NB4 (cell line): ENCODE measurements around the gene YAE1.

Source experiments
- MAX ChIP-seq: IDR thresholded peaks from 2 replicates; pipeline ENCODE4 v1.6.1; 2011; ENCODE audit warnings: low read depth, low read length
- POLR2A ChIP-seq: IDR thresholded peaks from 2 replicates; pipeline ENCODE4 v1.6.1; 2011; ENCODE audit warnings: mild to moderate bottlenecking; ENCODE audit not compliant: insufficient read length; ENCODE audit errors: extremely low read depth
- TF ChIP-seq, protein P1 (sequence below): IDR thresholded peaks from one replicate; pipeline ENCODE4 v1.5.1; 2012; ENCODE audit warnings: low read depth, low read length

DNA sequence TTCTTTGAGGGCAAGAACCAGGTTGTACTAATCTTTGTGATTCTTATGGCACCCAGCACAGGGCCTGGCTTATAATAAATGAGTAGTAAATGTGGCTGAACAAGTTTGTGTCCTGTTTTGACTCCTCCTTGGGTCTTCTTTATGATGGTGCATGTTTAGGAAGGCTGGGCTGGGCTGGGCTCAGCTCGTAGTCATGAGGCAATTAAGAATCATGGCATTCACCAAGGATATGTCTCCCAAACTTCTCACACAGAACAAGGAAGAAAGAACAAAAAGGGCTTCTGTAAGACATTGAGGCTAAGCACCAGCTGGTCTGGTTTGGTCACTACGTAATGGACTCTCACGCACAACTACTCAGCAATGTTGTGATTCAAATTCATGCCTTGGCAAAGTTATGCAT is 30.5 kb upstream of the YAE1 start:
- TF ChIP-seq, protein P1, sequence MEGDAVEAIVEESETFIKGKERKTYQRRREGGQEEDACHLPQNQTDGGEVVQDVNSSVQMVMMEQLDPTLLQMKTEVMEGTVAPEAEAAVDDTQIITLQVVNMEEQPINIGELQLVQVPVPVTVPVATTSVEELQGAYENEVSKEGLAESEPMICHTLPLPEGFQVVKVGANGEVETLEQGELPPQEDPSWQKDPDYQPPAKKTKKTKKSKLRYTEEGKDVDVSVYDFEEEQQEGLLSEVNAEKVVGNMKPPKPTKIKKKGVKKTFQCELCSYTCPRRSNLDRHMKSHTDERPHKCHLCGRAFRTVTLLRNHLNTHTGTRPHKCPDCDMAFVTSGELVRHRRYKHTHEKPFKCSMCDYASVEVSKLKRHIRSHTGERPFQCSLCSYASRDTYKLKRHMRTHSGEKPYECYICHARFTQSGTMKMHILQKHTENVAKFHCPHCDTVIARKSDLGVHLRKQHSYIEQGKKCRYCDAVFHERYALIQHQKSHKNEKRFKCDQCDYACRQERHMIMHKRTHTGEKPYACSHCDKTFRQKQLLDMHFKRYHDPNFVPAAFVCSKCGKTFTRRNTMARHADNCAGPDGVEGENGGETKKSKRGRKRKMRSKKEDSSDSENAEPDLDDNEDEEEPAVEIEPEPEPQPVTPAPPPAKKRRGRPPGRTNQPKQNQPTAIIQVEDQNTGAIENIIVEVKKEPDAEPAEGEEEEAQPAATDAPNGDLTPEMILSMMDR = no peak
- TF ChIP-seq MAX (no peak), POLR2A (no peak)
